ENCODE measurements around the gene SRPK3.

DNA sequence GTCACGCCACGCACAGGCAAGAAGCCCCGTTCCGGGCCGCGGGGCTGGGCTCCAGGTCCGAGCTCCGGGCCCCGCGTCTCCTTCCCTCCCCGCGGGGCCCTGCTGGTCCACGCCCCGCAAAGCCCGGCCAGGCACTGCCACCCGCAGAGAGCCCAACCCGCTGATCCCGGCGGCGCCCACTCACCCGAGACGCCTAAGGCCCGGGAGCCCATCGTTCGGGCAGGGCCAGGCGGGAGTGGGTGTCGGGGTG lies 48.6 kb downstream of the SRPK3 start:
- TF ChIP-seq POLR2A (IDR thresholded peaks at IDR 0.05) (no peak), EP300 (IDR thresholded peaks at IDR 0.05) (no peak)
- TF ChIP-seq, protein P1, sequence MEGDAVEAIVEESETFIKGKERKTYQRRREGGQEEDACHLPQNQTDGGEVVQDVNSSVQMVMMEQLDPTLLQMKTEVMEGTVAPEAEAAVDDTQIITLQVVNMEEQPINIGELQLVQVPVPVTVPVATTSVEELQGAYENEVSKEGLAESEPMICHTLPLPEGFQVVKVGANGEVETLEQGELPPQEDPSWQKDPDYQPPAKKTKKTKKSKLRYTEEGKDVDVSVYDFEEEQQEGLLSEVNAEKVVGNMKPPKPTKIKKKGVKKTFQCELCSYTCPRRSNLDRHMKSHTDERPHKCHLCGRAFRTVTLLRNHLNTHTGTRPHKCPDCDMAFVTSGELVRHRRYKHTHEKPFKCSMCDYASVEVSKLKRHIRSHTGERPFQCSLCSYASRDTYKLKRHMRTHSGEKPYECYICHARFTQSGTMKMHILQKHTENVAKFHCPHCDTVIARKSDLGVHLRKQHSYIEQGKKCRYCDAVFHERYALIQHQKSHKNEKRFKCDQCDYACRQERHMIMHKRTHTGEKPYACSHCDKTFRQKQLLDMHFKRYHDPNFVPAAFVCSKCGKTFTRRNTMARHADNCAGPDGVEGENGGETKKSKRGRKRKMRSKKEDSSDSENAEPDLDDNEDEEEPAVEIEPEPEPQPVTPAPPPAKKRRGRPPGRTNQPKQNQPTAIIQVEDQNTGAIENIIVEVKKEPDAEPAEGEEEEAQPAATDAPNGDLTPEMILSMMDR (IDR thresholded peaks at IDR 0.05) = no peak

Data from upper lobe of left lung (tissue), 4 donors.